IMR-90 (cell line): Measurements from ENCODE around the gene AQP1. TPM values are rescaled to one million over a fixed set of nuclear protein-coding genes. Genes with fewer than 3 reads are reported as not detected.

Source experiments
- ATAC-seq: fragments of 200-7000 bp; cut with Tn5 transposase; 2 replicates; pipeline ENCODE4 v1.9.1; 2020; ENCODE audit warnings: low read depth, mild to moderate bottlenecking, moderate library complexity
- BruUV-seq: library from RNA; stranded (reverse); fragments of 400-500 nt; replicated peaks from 2 replicates; lab custom pipeline; 2021; lab: Mats Ljungman, UMichigan
- CTCF ChIA-PET: fragments of 300-600 bp; formaldehyde crosslinking; extraction: SDS; loops from one replicate; lab custom pipeline; 2021; ENCODE audit warnings: antibody characterized with exemption; lab: Yijun Ruan, JAX
- POLR2A ChIA-PET: fragments of 300-600 bp; sonication (Branson Sonifier 250); formaldehyde crosslinking; loops from one replicate; lab custom pipeline; 2022; ENCODE audit warnings: antibody characterized with exemption; ENCODE audit not compliant: unreplicated experiment; lab: Charles Lee
- DNase-seq: peaks from one replicate; pipeline ENCODE4 v3.0.0; 2013
- H2AFZ ChIP-seq: replicated peaks from 2 replicates; pipeline ENCODE3; 2013; ENCODE audit warnings: low read length, mild to moderate bottlenecking; ENCODE audit not compliant: poor library complexity
- H2AK5ac ChIP-seq: 2 replicates; pipeline ENCODE4 v1.6.1; 2013; ENCODE audit warnings: low read depth, low read length, inconsistent platforms
- H2AK9ac ChIP-seq: replicated peaks from 2 replicates; pipeline ENCODE3; 2013; ENCODE audit warnings: mild to moderate bottlenecking, low read depth, low read length, moderate library complexity; ENCODE audit not compliant: poor library complexity
- H2BK120ac ChIP-seq: 2 replicates; pipeline ENCODE4 v1.6.1; 2013; ENCODE audit warnings: low read depth, low read length, inconsistent platforms
- H2BK15ac ChIP-seq: 3 replicates; pipeline ENCODE4 v1.6.1; 2013; ENCODE audit warnings: low read depth, low read length, inconsistent platforms
- H2BK20ac ChIP-seq: 2 replicates; pipeline ENCODE4 v1.6.1; 2013; ENCODE audit warnings: low read depth, mild to moderate bottlenecking, inconsistent platforms, low read length, moderate library complexity
- H2BK5ac ChIP-seq: 2 replicates; pipeline ENCODE4 v1.6.1; 2013; ENCODE audit warnings: mild to moderate bottlenecking, low read depth, low read length, inconsistent platforms; ENCODE audit not compliant: poor library complexity, severe bottlenecking
- H3K14ac ChIP-seq: replicated peaks from 2 replicates; pipeline ENCODE4 v1.6.1; 2013; ENCODE audit warnings: low read depth, low read length, inconsistent platforms
- H3K18ac ChIP-seq: 2 replicates; pipeline ENCODE4 v1.6.1; 2013; ENCODE audit warnings: low read depth, low read length, control low read depth
- H3K23ac ChIP-seq: 2 replicates; pipeline ENCODE4 v1.6.1; 2013; ENCODE audit warnings: low read depth, low read length, inconsistent platforms
- H3K27ac ChIP-seq: 2 replicates; pipeline ENCODE4 v1.5.1; 2013; ENCODE audit warnings: mild to moderate bottlenecking, control low read depth, low read length; ENCODE audit not compliant: insufficient read depth
- H3K27me3 ChIP-seq: 2 replicates; pipeline ENCODE4 v1.6.1; 2013; ENCODE audit warnings: low read length; ENCODE audit not compliant: control insufficient read depth, insufficient read depth
- H3K36me3 ChIP-seq: 2 replicates; pipeline ENCODE4 v1.6.1; 2013; ENCODE audit warnings: low read length, mixed read lengths; ENCODE audit not compliant: control insufficient read depth, insufficient read depth
- H3K4ac ChIP-seq: 2 replicates; pipeline ENCODE4 v1.6.1; 2013; ENCODE audit warnings: low read depth, low read length, inconsistent platforms
- H3K4me1 ChIP-seq: 2 replicates; pipeline ENCODE4 v1.6.1; 2013; ENCODE audit warnings: low read length, mixed read lengths; ENCODE audit not compliant: control insufficient read depth, insufficient read depth
- H3K4me2 ChIP-seq: 2 replicates; pipeline ENCODE4 v1.6.1; 2013; ENCODE audit warnings: low read depth, mild to moderate bottlenecking, control low read depth, low read length, moderate library complexity
- H3K4me3 ChIP-seq: 2 replicates; pipeline ENCODE4 v1.5.1; 2013; ENCODE audit warnings: low read depth, mild to moderate bottlenecking, control low read depth, low read length, moderate library complexity; ENCODE audit not compliant: insufficient read depth
- H3K56ac ChIP-seq: 2 replicates; pipeline ENCODE4 v1.6.1; 2013; ENCODE audit warnings: low read length, inconsistent platforms; ENCODE audit not compliant: insufficient read depth; ENCODE audit errors: extremely low read depth
- H3K79me1 ChIP-seq, 2 experiments: 2 replicates each; pipeline ENCODE4 v1.6.1; 2013; ENCODE audit warnings: low read length in 2 of 2, inconsistent platforms in 1 of 2, low read depth in 1 of 2
- H3K9ac ChIP-seq: 2 replicates; pipeline ENCODE4 v1.6.1; 2013; ENCODE audit warnings: low read depth, low read length, control low read depth
- H3K9me1 ChIP-seq: 2 replicates; pipeline ENCODE4 v1.6.1; 2013; ENCODE audit warnings: low read length, inconsistent platforms; ENCODE audit not compliant: insufficient read depth
- H3K9me3 ChIP-seq: 2 replicates; pipeline ENCODE4 v1.6.1; 2013; ENCODE audit warnings: low read length; ENCODE audit not compliant: control insufficient read depth, insufficient read depth
- H4K20me1 ChIP-seq: 2 replicates; pipeline ENCODE4 v1.6.1; 2013; ENCODE audit warnings: low read length, inconsistent platforms; ENCODE audit not compliant: insufficient read depth
- H4K5ac ChIP-seq: 2 replicates; pipeline ENCODE4 v1.6.1; 2013; ENCODE audit warnings: mild to moderate bottlenecking, low read depth, low read length, control low read depth
- H4K8ac ChIP-seq, 2 experiments: 2 replicates each; pipeline ENCODE4 v1.6.1; 2013; ENCODE audit warnings: low read depth in 2 of 2, low read length in 2 of 2, control low read depth in 1 of 2, inconsistent platforms in 1 of 2
- H4K91ac ChIP-seq: 2 replicates; pipeline ENCODE4 v1.6.1; 2013; ENCODE audit warnings: low read depth, low read length, inconsistent platforms; ENCODE audit not compliant: insufficient read depth
- BHLHE40 ChIP-seq: fragments of 150-350 bp; IDR thresholded peaks from 2 replicates; pipeline ENCODE4 v1.6.1; 2016; ENCODE audit warnings: mild to moderate bottlenecking, low read depth, low read length
- MXI1 ChIP-seq: IDR thresholded peaks from 2 replicates; pipeline ENCODE4 v1.6.1; 2012; ENCODE audit warnings: low read depth, mild to moderate bottlenecking, low read length, moderate library complexity, borderline replicate concordance
- NFE2L2 ChIP-seq: fragments of 150-350 bp; IDR thresholded peaks from 2 replicates; pipeline ENCODE4 v1.6.1; 2016; ENCODE audit warnings: low read depth, mild to moderate bottlenecking, low read length
- POLR2A ChIP-seq: IDR thresholded peaks from 2 replicates; pipeline ENCODE4 v1.6.1; 2012; ENCODE audit warnings: mild to moderate bottlenecking, low read depth, low read length
- RAD21 ChIP-seq: IDR thresholded peaks from 2 replicates; pipeline ENCODE4 v1.6.1; 2012; ENCODE audit warnings: low read length, improper control_type of control experiment
- RFX5 ChIP-seq: IDR thresholded peaks from 2 replicates; pipeline ENCODE4 v1.8.0; 2012; ENCODE audit warnings: low read depth, mild to moderate bottlenecking, low read length, moderate library complexity
- WGBS, 2 experiments: methylation state at CpG; one replicate each; pipeline versions ENCODE4 v1.1.5 to v1.1.7; 2013; ENCODE audit warnings: missing lambda C conversion rate in 2 of 2; ENCODE audit not compliant: insufficient read length in 1 of 2; ENCODE audit errors: extremely low coverage in 2 of 2; 5-methylcytosine and 5-hydroxymethylcytosine counted together
- dilution Hi-C: fragments of 300-500 bp; cut with HindIII; formaldehyde crosslinking; loops from one replicate; pipeline ENCODE4 v1.14.3; 2018; ENCODE audit warnings: low sequenced_read_pairs; ENCODE audit not compliant: unreplicated experiment
- in situ Hi-C: fragments of 300-500 bp; cut with MboI; formaldehyde crosslinking; loops from 3 replicates; pipeline ENCODE4 v1.14.3; 2019; ENCODE audit warnings: low sequenced_read_pairs, inconsistent platforms, mixed read lengths
- intact Hi-C: fragments of 100-400 bp; cut with micrococcal nuclease; formaldehyde crosslinking; loops from 2 replicates; pipeline ENCODE4 v1.10.0; 2022
- polyA plus RNA-seq, 3 experiments: library from polyadenylated mRNA; depleted of rRNA; stranded (reverse); fragments of >200 nt; gene quantifications; 2 replicates each; pipeline ENCODE4 v1.2.3, GENCODE V29; 2012; ENCODE audit warnings: low replicate concordance in 1 of 3
- total RNA-seq: library from RNA; depleted of rRNA; stranded (reverse); fragments of >200 nt; gene quantifications from 2 replicates; pipeline ENCODE4 v1.2.3, GENCODE V29; 2012
- TF ChIP-seq, protein P1 (sequence below): fragments of 150-350 bp; IDR thresholded peaks from 2 replicates; pipeline ENCODE4 v1.6.1; 2016; ENCODE audit warnings: low read depth, mild to moderate bottlenecking, low read length, moderate library complexity, borderline replicate concordance
- TF ChIP-seq, protein P2 (sequence below): fragments of 150-350 bp; IDR thresholded peaks from 2 replicates; pipeline ENCODE4 v1.6.1; 2017; ENCODE audit warnings: mild to moderate bottlenecking, antibody characterized with exemption, low read length, low read depth

Gene AQP1
- total and polyA plus RNA-seq, 2 of the 4 experiments (the other 2 are of a cell fraction): 0.18 to 0.39 TPM

DNA sequence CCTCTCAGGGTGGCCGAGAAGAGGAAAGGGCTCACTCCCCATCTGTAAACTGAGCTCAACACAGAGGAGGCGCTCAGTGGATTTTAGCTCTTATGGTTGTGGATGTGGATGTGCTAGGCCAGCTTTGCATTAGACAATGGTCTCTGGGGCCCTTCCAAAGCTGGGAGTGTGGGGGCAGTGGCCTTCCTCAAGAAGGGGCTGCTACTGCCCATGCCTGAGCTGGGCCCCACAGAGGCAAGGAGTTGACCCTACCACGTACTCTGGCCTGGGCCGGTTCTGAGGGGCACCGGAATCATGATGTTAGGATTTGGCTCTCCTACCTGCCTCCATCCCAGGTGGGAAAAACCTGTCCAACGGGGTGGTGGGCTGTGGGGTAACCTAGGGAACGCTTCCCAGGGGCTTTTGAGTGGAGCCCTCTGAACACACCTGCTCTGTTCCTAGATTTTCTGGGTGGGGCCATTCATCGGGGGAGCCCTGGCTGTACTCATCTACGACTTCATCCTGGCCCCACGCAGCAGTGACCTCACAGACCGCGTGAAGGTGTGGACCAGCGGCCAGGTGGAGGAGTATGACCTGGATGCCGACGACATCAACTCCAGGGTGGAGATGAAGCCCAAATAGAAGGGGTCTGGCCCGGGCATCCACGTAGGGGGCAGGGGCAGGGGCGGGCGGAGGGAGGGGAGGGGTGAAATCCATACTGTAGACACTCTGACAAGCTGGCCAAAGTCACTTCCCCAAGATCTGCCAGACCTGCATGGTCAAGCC, 11.5 kb downstream of the AQP1 start:
- no peak overlapping the region for H3K27ac ChIP-seq
- no peak overlapping the region; the same call in 1 of the 2 replicates for H2AK5ac ChIP-seq
- no peak overlapping the region for H3K14ac ChIP-seq
- dilution Hi-C loops: no loop called here
- H4K91ac ChIP-seq: no peak overlapping the region
- no TSS peak for BruUV-seq
- peaks cover 10% of the 10 kb centered on the region for H3K4me1 ChIP-seq
- ChIA-PET POLR2A (no interaction called here), CTCF (interaction anchor here (0.7 kb wide), 1 partner anchor 15 kb away, joined by 4 read pairs; no protein-coding TSS in a partner anchor)
- H2BK15ac ChIP-seq: no peak overlapping the region
- H3K36me3 ChIP-seq: no peaks in the 10 kb centered on the region
- ATAC-seq (no peak), DNase-seq (no peak)
- H3K23ac ChIP-seq: no peak overlapping the region
- no peak overlapping the region for H2AFZ ChIP-seq
- in situ Hi-C loops: no loop called here
- H4K8ac ChIP-seq: no peak overlapping the region
- H3K18ac ChIP-seq: no peak overlapping the region
- H2AK9ac ChIP-seq: no peak overlapping the region
- no peak overlapping the region for H3K4me3 ChIP-seq
- H3K9me3 ChIP-seq: peaks cover 6% of the 10 kb centered on the region
- H2BK120ac ChIP-seq: no peak overlapping the region
- no peak overlapping the region for H2BK20ac ChIP-seq
- H3K4me2 ChIP-seq: no peak overlapping the region
- H2BK5ac ChIP-seq: no peak overlapping the region
- no peak overlapping the region for H3K56ac ChIP-seq
- H3K9me1 ChIP-seq: peaks cover 9% of the 10 kb centered on the region; the same call in 1 of the 2 replicates
- intact Hi-C loops: no loop called here
- H3K27me3 ChIP-seq: no peaks in the 10 kb centered on the region
- no peaks in the 10 kb centered on the region for H4K20me1 ChIP-seq
- no peak overlapping the region for H3K4ac ChIP-seq
- 80% methylated on average over 1 of the region's 19 CpGs; no CpG with 5 or more reads in 1 of the 2 experiments for WGBS, 2 experiments
- H3K79me1 ChIP-seq: no peaks in the 10 kb centered on the region
- no peak overlapping the region for H3K9ac ChIP-seq
- TF ChIP-seq BHLHE40 (no peak), NFE2L2 (no peak), MXI1 (no peak), RFX5 (no peak), POLR2A (no peak), RAD21 (no peak)
- TF ChIP-seq, protein P1, sequence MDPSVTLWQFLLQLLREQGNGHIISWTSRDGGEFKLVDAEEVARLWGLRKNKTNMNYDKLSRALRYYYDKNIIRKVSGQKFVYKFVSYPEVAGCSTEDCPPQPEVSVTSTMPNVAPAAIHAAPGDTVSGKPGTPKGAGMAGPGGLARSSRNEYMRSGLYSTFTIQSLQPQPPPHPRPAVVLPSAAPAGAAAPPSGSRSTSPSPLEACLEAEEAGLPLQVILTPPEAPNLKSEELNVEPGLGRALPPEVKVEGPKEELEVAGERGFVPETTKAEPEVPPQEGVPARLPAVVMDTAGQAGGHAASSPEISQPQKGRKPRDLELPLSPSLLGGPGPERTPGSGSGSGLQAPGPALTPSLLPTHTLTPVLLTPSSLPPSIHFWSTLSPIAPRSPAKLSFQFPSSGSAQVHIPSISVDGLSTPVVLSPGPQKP: no peak
- TF ChIP-seq, protein P2, sequence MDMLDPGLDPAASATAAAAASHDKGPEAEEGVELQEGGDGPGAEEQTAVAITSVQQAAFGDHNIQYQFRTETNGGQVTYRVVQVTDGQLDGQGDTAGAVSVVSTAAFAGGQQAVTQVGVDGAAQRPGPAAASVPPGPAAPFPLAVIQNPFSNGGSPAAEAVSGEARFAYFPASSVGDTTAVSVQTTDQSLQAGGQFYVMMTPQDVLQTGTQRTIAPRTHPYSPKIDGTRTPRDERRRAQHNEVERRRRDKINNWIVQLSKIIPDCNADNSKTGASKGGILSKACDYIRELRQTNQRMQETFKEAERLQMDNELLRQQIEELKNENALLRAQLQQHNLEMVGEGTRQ: no peak
- no peak overlapping the region for H4K5ac ChIP-seq
